Mesenchymal stem cell (in vitro differentiated cells and primary cell): ENCODE results near the gene TSSK2.

Experiments
- DNase-seq: peaks from one replicate; pipeline ENCODE4 v3.0.0-alpha.2; 2013
- H2AFZ ChIP-seq: one replicate; pipeline ENCODE4 v1.6.1; 2013; ENCODE audit warnings: low read depth, mild to moderate bottlenecking, control low read depth, inconsistent platforms, low read length, moderate library complexity
- H2AK5ac ChIP-seq: 2 replicates; pipeline ENCODE4 v1.6.1; 2013; ENCODE audit warnings: low read length, moderate library complexity, mild to moderate bottlenecking, inconsistent platforms; ENCODE audit not compliant: severe bottlenecking
- H2BK120ac ChIP-seq: one replicate; pipeline ENCODE4 v1.6.1; 2013; ENCODE audit warnings: low read depth, mild to moderate bottlenecking, inconsistent platforms, low read length, moderate library complexity
- H2BK12ac ChIP-seq, 2 experiments: one replicate each; pipeline ENCODE4 v1.6.1; 2013; ENCODE audit warnings: inconsistent platforms in 2 of 2, low read length in 2 of 2, mild to moderate bottlenecking in 2 of 2, moderate library complexity in 2 of 2, control low read depth in 1 of 2
- H2BK15ac ChIP-seq: one replicate; pipeline ENCODE4 v1.6.1; 2013; ENCODE audit warnings: mild to moderate bottlenecking, low read depth, inconsistent platforms; ENCODE audit not compliant: poor library complexity, severe bottlenecking
- H2BK5ac ChIP-seq: 2 replicates; pipeline ENCODE4 v1.6.1; 2013; ENCODE audit warnings: low read depth, mild to moderate bottlenecking, low read length, control low read depth, inconsistent platforms; ENCODE audit not compliant: poor library complexity, severe bottlenecking
- H3K14ac ChIP-seq, 2 experiments: one replicate each; pipeline ENCODE4 v1.6.1; 2013; ENCODE audit warnings: inconsistent platforms in 2 of 2, low read length in 2 of 2, control low read depth in 1 of 2, mild to moderate bottlenecking in 1 of 2, moderate library complexity in 1 of 2
- H3K18ac ChIP-seq, 2 experiments: one replicate each; pipeline ENCODE4 v1.6.1; 2013; ENCODE audit warnings: inconsistent platforms in 2 of 2, low read length in 2 of 2, control low read depth in 1 of 2, low read depth in 1 of 2, mild to moderate bottlenecking in 1 of 2
- H3K23ac ChIP-seq, 2 experiments: one replicate each; pipeline ENCODE4 v1.6.1; 2013; ENCODE audit warnings: inconsistent platforms in 2 of 2, low read length in 2 of 2, mild to moderate bottlenecking in 2 of 2, moderate library complexity in 2 of 2, control low read depth in 1 of 2
- H3K27ac ChIP-seq: 2 replicates; pipeline ENCODE4 v1.5.1; 2013; ENCODE audit warnings: mild to moderate bottlenecking, moderate library complexity, low read length, control low read depth, inconsistent platforms; ENCODE audit not compliant: poor library complexity, severe bottlenecking
- H3K27me3 ChIP-seq, 2 experiments: 2 replicates each; pipeline versions ENCODE4 v1.6.1 to v1.7.0; 2013; ENCODE audit warnings: low read length in 2 of 2, mild to moderate bottlenecking in 2 of 2, moderate library complexity in 2 of 2, control low read depth in 1 of 2, inconsistent platforms in 1 of 2; ENCODE audit not compliant: control insufficient read depth in 1 of 2, insufficient read depth in 1 of 2
- H3K36me3 ChIP-seq, 2 experiments: 2 replicates each; pipeline versions ENCODE4 v1.6.1 to v1.7.0; 2013; ENCODE audit warnings: low read length in 2 of 2, control low read depth in 1 of 2, inconsistent platforms in 1 of 2, low read depth in 1 of 2, mild to moderate bottlenecking in 1 of 2; ENCODE audit not compliant: insufficient read depth in 2 of 2, control insufficient read depth in 1 of 2
- H3K4ac ChIP-seq, 2 experiments: one replicate each; pipeline ENCODE4 v1.6.1; 2013; ENCODE audit warnings: inconsistent platforms in 2 of 2, low read length in 2 of 2, mild to moderate bottlenecking in 2 of 2, moderate library complexity in 2 of 2, control low read depth in 1 of 2, low read depth in 1 of 2
- H3K4me1 ChIP-seq: 2 replicates; pipeline ENCODE4 v1.6.1; 2013; ENCODE audit warnings: low read depth, low read length, control low read depth; ENCODE audit not compliant: control insufficient read depth, insufficient read depth
- H3K4me2 ChIP-seq: 2 replicates; pipeline ENCODE4 v1.6.1; 2013; ENCODE audit warnings: low read length, mild to moderate bottlenecking, inconsistent platforms; ENCODE audit not compliant: poor library complexity, severe bottlenecking
- H3K4me3 ChIP-seq, 2 experiments: 2 replicates each; pipeline versions ENCODE4 v1.5.1 to v1.7.0; 2013; ENCODE audit warnings: low read length in 2 of 2, mild to moderate bottlenecking in 2 of 2, control low read depth in 1 of 2, low read depth in 1 of 2; ENCODE audit not compliant: insufficient read depth in 1 of 2
- H3K79me1 ChIP-seq: replicated peaks from 2 replicates; pipeline ENCODE4 v1.6.1; 2013; ENCODE audit warnings: mild to moderate bottlenecking, control low read depth, low read length, inconsistent platforms; ENCODE audit not compliant: poor library complexity, severe bottlenecking
- H3K9ac ChIP-seq: 2 replicates; pipeline ENCODE4 v1.7.0; 2013; ENCODE audit warnings: mild to moderate bottlenecking, low read length, moderate library complexity
- H3K9me3 ChIP-seq: 2 replicates; pipeline ENCODE4 v1.7.0; 2013; ENCODE audit warnings: mild to moderate bottlenecking, low read length; ENCODE audit not compliant: control insufficient read depth
- H4K8ac ChIP-seq: one replicate; pipeline ENCODE4 v1.6.1; 2013; ENCODE audit warnings: inconsistent platforms, mild to moderate bottlenecking, low read length, moderate library complexity
- H4K91ac ChIP-seq: one replicate; pipeline ENCODE4 v1.6.1; 2013; ENCODE audit warnings: mild to moderate bottlenecking, low read length, inconsistent platforms
- WGBS: methylation state at CpG from one replicate; pipeline ENCODE4 v1.1.7; 2013; ENCODE audit warnings: mixed read lengths; 5-methylcytosine and 5-hydroxymethylcytosine counted together

TSSK2 gene

GRCh38 chr22:19169947-19170318 is 38.8 kb downstream of the TSSK2 start:
- Histone ChIP-seq H2BK5ac (no peak overlapping the region), H4K91ac (no peak overlapping the region), H3K4ac (no peak overlapping the region), H3K36me3 (peaks cover 0 to 14% of the 10 kb centered on the region in 2 experiments), H3K9ac (peak overlapping the region; percentile 80), H3K4me2 (no peak overlapping the region), H3K14ac (no peak overlapping the region), H3K23ac (peak overlapping the region in 1 of 2 experiments; percentile 36), H3K27me3 (peaks cover 37 to 38% of the 10 kb centered on the region in 2 experiments), H2AK5ac (no peak overlapping the region), H2BK15ac (no peak overlapping the region), H2BK120ac (no peak overlapping the region), H2AFZ (peak overlapping the region; percentile 55), H3K79me1 (no peaks in the 10 kb centered on the region), H2BK12ac (no peak overlapping the region), H3K4me3 (peak overlapping the region in 1 of 2 experiments; percentile 65), H3K18ac (no peak overlapping the region), H3K27ac (no peak overlapping the region), H3K4me1 (peaks cover 44% of the 10 kb centered on the region), H3K9me3 (no peaks in the 10 kb centered on the region), H4K8ac (no peak overlapping the region)
- no peak for DNase-seq
- WGBS, result 72% methylated on average over 7 of the region's 7 CpGs

DNA sequence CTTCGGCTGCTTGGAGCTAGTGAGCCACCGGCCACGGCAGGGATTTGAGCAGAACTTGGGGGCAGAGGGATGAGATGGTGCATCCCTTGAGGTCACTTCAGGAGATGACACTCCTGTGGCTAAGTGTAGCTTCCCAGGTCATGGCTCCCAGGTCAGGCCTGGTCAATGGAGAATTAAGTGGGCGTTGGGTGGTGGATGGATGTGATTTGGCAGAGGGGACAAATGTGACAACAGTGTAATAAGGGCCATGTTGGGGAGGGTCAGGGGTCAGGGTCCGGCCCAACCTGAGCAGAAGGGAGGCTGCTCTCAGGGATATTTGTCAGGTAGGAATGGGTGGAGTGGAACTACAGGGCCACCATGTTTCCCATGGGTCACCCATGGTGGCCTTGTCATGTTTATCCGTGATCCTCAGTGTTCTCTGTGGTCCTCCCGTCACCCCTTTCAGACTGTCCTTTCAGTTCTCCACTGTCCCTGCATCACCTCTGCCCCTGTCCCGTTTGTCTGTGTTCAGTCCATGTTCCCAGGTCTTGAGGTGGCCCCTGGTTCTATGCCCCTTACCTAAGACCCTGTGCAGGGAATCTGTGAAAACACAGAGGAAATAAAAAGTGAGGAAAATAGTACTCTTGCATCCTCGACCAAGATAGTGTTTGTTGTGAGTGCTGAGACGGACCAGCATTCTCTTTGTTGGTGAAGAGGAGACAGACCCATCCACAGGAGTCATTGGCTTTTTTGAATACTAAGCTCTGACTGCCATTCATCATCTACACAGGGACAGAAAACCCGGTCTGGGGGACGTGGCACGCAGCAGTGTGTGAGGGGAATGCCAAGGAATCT is 41.3 kb downstream of the TSSK2 start:
- Histone ChIP-seq H3K4ac (peak overlapping the region in 1 of 2 experiments; percentile 76), H3K18ac (peak overlapping the region in 1 of 2 experiments; percentile 54), H3K23ac (no peak overlapping the region), H3K27me3 (peaks cover 26 to 29% of the 10 kb centered on the region in 2 experiments), H3K27ac (no peak overlapping the region), H2BK12ac (peak overlapping the region in 1 of 2 experiments; percentile 60), H3K4me2 (peak overlapping the region; percentile 70), H3K36me3 (peaks cover 15 to 39% of the 10 kb centered on the region in 2 experiments), H3K9me3 (no peaks in the 10 kb centered on the region), H2BK15ac (no peak overlapping the region), H3K9ac (peak overlapping the region; percentile 99), H2BK5ac (no peak overlapping the region), H3K14ac (peak overlapping the region in 1 of 2 experiments; percentile 28), H3K79me1 (peaks cover 14% of the 10 kb centered on the region), H2AFZ (no peak overlapping the region), H2BK120ac (no peak overlapping the region), H3K4me3 (peak overlapping the region; percentile 90 to 94), H4K8ac (peak overlapping the region; percentile 91), H2AK5ac (peak overlapping the region; percentile 28), H3K4me1 (peaks cover 66% of the 10 kb centered on the region), H4K91ac (peak overlapping the region; percentile 59)
- no peak for DNase-seq
- WGBS, result 47% methylated on average over 13 of the region's 13 CpGs

GRCh38 chr22:19173047-19174035 is 42.2 kb downstream of the TSSK2 start:
- H3K9me3 ChIP-seq, result no peaks in the 10 kb centered on the region
- H3K18ac ChIP-seq, result no peak overlapping the region
- H3K4me1 ChIP-seq, result peaks cover 68% of the 10 kb centered on the region
- H3K14ac ChIP-seq, result no peak overlapping the region
- H3K27me3 ChIP-seq, result peaks cover 17 to 20% of the 10 kb centered on the region in 2 experiments
- no peak for DNase-seq
- 91% methylated on average over 19 of the region's 19 CpGs for WGBS
- peak overlapping the region in 1 of 2 experiments; percentile 90 for H3K4me3 ChIP-seq
- no peak overlapping the region for H3K4ac ChIP-seq
- H3K4me2 ChIP-seq, result peak overlapping the region; percentile 70
- H2BK15ac ChIP-seq, result no peak overlapping the region
- no peak overlapping the region for H2AK5ac ChIP-seq
- H4K8ac ChIP-seq, result peak overlapping the region; percentile 59
- H3K9ac ChIP-seq, result peak overlapping the region; percentile 99
- no peak overlapping the region for H3K27ac ChIP-seq
- H2BK12ac ChIP-seq, result no peak overlapping the region
- peaks cover 15 to 42% of the 10 kb centered on the region in 2 experiments for H3K36me3 ChIP-seq
- H3K79me1 ChIP-seq, result peaks cover 14% of the 10 kb centered on the region
- no peak overlapping the region for H3K23ac ChIP-seq
- H2BK120ac ChIP-seq, result no peak overlapping the region
- no peak overlapping the region for H2AFZ ChIP-seq
- peak overlapping the region; percentile 16 for H4K91ac ChIP-seq
- H2BK5ac ChIP-seq, result no peak overlapping the region
